Pancreas (tissue), 10 donors: Measurements from ENCODE around the gene ARFGEF3. TPM values are rescaled to one million over a fixed set of nuclear protein-coding genes. Genes with fewer than 3 reads are reported as not detected.
A peak's percentile ranks its signal among the peaks of the same experiment; 100 is the strongest.

Experiments used
- ATAC-seq, 4 donors: fragments of 200-7000 bp; cut with Tn5 transposase; one replicate each; pipeline versions ENCODE4 v1.8.0 to v1.9.1; 2020; ENCODE audit warnings: mild to moderate bottlenecking in 4 of 4, moderate library complexity in 4 of 4
- DNase-seq, 6 donors: peaks; one replicate each; pipeline ENCODE4 v3.0.0-alpha.2; 2020
- FAIRE-seq: peaks from 2 replicates; lab custom pipeline; 2012; peaks lifted over from hg19 to GRCh38; lab: Jason Lieb, UNC
- H3K27ac ChIP-seq, 4 donors: fragments of 200-600 bp; sonication (generic); 1 replicate in 3 of 4; 2 replicates in 1 of 4; pipeline versions ENCODE4 v1.5.0 to v1.8.0; 2020
- H3K27me3 ChIP-seq, 4 donors: fragments of 200-600 bp; one replicate each; pipeline ENCODE4 v1.8.0; 2021
- H3K36me3 ChIP-seq, 3 donors: fragments of 200-600 bp; sonication (generic) in 1 of 3; one replicate each; pipeline versions ENCODE4 v1.5.0 to v1.8.0; 2020 to 2021
- H3K4me1 ChIP-seq, 3 donors: fragments of 200-600 bp; one replicate each; pipeline ENCODE4 v1.8.0; 2021
- H3K4me3 ChIP-seq, 4 donors: fragments of 200-600 bp; sonication (generic) in 2 of 4; one replicate each; pipeline versions ENCODE4 v1.5.0 to v1.8.0; 2020 to 2021
- H3K9me3 ChIP-seq, 4 donors: fragments of 200-600 bp; one replicate each; pipeline ENCODE4 v1.8.0; 2021
- WGBS, 2 donors: extraction: QIAGEN DNeasy Blood & Tissue Kit; methylation state at CpG; one replicate each; pipeline ENCODE4 v1.1.7; 2013; 5-methylcytosine and 5-hydroxymethylcytosine counted together
- intact Hi-C, 3 donors: fragments of 100-400 bp; cut with DNase I; formaldehyde crosslinking; loops; one replicate each; pipeline versions ENCODE4 v1.11.1 to v1.14.2; 2022
- polyA plus RNA-seq, 2 donors: library from polyadenylated mRNA; stranded (reverse); fragments of 200-250 nt; gene quantifications; one replicate each; pipeline ENCODE4 v1.2.3, GENCODE V29; 2013
- total RNA-seq, 6 donors: library from RNA; stranded (reverse); fragmentation: NEBNext Ultra II Directional in 4 of 6; extraction: Animal tissue kit (Norgen Biotek cat#: 25700) in 4 of 6; gene quantifications; one replicate each; pipeline versions ENCODE4 v1.2.1 to v1.2.4, GENCODE V29; 2021 to 2023
- TF ChIP-seq, protein P1 (sequence below), 4 donors: fragments of 200-600 bp; sonication (generic) in 3 of 4; IDR thresholded peaks; one replicate each; pipeline versions ENCODE4 v1.5.0 to v1.8.0; 2021; ENCODE audit warnings: antibody characterized with exemption in 4 of 4
- donor health status: healthy with polysubstance abuse.
- donor health status: DM: no; HTN: no; CAD: no; lungs with moderate emphysema.
- donor health status: DM: no; HTN: no; CAD: no.
- donor health status: control.
- donor health status: control.
- donor health status: Bipolar disorder and iron deficiency.
- donor health status: DM: yes; HTN: yes; CAD: no.
- donor health status: DM: no; HTN: no; CAD: no.
- donor health status: DM: no; HTN: no; CAD: no.
- donor health status: DM: yes; HTN: yes; CAD: no.

The ARFGEF3 gene
- total and polyA plus RNA-seq, 8 donors: 4.8 to 19.0 (median 15.7) TPM

DNA sequence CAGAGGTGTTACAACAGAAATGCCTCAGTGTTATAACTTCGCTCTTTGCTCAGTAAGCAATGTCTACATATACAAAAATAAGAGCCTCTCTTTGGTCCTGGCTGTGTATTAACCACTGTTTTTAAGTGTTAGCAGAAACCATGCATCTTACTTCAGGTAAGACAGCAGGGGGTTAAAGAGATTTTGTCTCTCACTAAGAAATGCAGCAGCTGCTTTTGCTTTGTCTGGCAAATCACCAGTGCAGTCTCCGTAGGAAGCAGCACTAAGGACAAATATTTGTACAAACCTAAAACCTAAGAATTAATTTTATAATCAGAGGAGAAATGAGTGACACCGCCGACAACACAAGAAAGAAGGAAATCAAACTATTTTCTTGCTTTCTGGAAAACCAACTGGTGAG lies 216.7 kb downstream of the ARFGEF3 start:
- ATAC-seq (peak in 2 of 4 donors; percentile 30 to 64), DNase-seq (no peak), FAIRE-seq (no peak)
- H3K27ac ChIP-seq: no peak overlapping the region
- no peaks in the 10 kb centered on the region for H3K36me3 ChIP-seq
- intact Hi-C loops: no loop called here
- H3K4me3 ChIP-seq: no peak overlapping the region
- H3K9me3 ChIP-seq: no peaks in the 10 kb centered on the region
- no peaks in the 10 kb centered on the region for H3K27me3 ChIP-seq
- 24 to 36% methylated on average over 4 of the region's 4 CpGs for WGBS, 2 donors
- H3K4me1 ChIP-seq: peaks cover 0 to 6% (median 0%) of the 10 kb centered on the region in 3 donors
- TF ChIP-seq, protein P1, sequence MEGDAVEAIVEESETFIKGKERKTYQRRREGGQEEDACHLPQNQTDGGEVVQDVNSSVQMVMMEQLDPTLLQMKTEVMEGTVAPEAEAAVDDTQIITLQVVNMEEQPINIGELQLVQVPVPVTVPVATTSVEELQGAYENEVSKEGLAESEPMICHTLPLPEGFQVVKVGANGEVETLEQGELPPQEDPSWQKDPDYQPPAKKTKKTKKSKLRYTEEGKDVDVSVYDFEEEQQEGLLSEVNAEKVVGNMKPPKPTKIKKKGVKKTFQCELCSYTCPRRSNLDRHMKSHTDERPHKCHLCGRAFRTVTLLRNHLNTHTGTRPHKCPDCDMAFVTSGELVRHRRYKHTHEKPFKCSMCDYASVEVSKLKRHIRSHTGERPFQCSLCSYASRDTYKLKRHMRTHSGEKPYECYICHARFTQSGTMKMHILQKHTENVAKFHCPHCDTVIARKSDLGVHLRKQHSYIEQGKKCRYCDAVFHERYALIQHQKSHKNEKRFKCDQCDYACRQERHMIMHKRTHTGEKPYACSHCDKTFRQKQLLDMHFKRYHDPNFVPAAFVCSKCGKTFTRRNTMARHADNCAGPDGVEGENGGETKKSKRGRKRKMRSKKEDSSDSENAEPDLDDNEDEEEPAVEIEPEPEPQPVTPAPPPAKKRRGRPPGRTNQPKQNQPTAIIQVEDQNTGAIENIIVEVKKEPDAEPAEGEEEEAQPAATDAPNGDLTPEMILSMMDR (IDR thresholded peaks at IDR 0.05): no peak

DNA sequence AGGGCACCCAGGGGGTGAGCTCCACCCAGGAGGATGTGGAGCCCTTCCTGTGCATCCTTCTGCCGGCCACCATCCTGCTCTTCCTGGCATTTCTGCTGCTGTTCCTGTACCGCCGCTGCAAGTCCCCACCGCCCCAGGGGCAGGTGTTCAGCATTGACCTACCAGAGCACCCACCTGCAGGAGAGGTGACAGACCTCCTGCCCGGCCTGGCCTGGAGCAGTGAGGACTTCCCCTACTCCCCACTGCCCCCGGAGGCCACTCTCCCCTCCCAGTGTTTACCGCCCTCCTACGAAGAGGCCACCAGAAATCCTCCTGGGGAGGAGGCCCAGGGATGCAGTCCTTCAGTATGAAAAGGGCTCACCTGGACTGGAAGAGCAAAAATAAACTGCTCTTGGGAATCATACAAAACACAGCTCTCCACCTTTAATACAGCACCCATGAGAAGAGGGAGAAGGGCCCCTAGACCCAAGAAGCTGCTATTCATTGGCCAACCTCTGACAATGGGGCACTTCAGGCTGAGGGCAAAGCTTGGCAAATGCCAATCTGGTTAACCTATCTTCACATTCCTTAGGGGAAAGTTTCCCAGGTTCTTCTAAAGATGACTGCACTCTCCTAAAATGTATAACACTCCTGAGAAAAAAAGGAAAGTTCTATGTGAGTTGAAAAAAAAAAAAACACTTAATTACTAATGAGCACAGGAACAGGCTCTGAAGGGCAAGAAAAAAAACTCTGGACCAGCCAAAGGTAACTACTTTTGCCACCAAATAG lies 220.9 kb downstream of the ARFGEF3 start:
- TF ChIP-seq, protein P1 (IDR thresholded peaks at IDR 0.05): no peak
- no peaks in the 10 kb centered on the region for H3K36me3 ChIP-seq
- intact Hi-C loops: no loop called here
- no peaks in the 10 kb centered on the region for H3K27me3 ChIP-seq
- no peak overlapping the region for H3K4me3 ChIP-seq
- H3K9me3 ChIP-seq: no peaks in the 10 kb centered on the region
- FAIRE-seq (no peak), ATAC-seq (no peak), DNase-seq (no peak)
- H3K27ac ChIP-seq: no peak overlapping the region
- 90 to 95% methylated on average over 8 of the region's 8 CpGs for WGBS, 2 donors
- peaks cover 0 to 9% (median 5%) of the 10 kb centered on the region in 3 donors for H3K4me1 ChIP-seq

DNA sequence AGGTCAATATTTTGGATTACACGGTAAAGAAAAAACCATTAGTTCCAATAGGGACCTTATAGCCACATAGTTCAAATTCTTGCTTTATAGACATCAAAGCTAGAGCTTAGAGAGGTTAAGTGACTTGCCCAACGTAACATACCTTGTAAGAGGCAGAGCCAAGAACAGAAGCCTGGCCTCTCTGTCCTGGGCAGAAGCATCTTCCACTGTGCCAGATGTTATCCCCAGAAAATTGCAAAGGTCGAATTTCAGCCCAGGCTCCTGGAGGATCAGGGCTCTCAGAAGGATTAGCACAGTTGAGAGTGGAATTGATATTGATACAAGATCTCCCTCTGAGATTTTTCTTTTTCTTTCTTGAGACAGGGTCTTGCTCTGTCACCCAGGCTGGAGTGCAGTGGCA lies 222.0 kb downstream of the ARFGEF3 start:
- no peaks in the 10 kb centered on the region for H3K27me3 ChIP-seq
- DNase-seq (no peak), FAIRE-seq (no peak), ATAC-seq (no peak)
- TF ChIP-seq, protein P1 (IDR thresholded peaks at IDR 0.05): no peak
- peaks cover 0 to 10% (median 5%) of the 10 kb centered on the region in 3 donors for H3K4me1 ChIP-seq
- 67 to 69% methylated on average over 3 of the region's 3 CpGs for WGBS, 2 donors
- H3K9me3 ChIP-seq: no peaks in the 10 kb centered on the region
- H3K36me3 ChIP-seq: no peaks in the 10 kb centered on the region
- no peak overlapping the region for H3K27ac ChIP-seq
- H3K4me3 ChIP-seq: no peak overlapping the region
- intact Hi-C loops: no loop called here

DNA sequence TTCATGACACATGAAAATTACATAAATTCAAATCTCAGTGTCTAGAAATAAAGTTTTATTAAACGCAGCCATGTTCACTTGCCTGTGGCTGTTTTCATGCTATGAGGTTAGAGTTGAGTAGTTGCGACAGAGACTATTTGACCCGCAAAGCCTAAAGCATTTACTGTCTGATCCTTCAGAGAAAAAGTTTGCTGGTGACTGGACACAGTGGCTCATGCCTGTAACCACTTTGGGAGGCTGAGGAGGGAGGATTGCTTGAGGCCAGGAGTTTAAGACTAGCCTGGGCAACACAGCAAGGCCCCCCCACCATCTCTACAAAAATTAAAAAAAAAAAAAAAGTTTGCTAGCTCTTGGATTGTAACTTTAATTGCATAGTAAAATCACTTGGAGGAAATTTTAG lies 225.2 kb downstream of the ARFGEF3 start:
- DNase-seq (no peak), ATAC-seq (no peak), FAIRE-seq (no peak)
- intact Hi-C loops: no loop called here
- Histone ChIP-seq H3K4me1 (peaks cover 0 to 5% (median 5%) of the 10 kb centered on the region in 3 donors), H3K4me3 (no peak overlapping the region), H3K27ac (no peak overlapping the region), H3K36me3 (no peaks in the 10 kb centered on the region), H3K27me3 (no peaks in the 10 kb centered on the region), H3K9me3 (no peaks in the 10 kb centered on the region)
- 95 to 98% methylated on average over 3 of the region's 3 CpGs for WGBS, 2 donors
- TF ChIP-seq, protein P1 (IDR thresholded peaks at IDR 0.05): no peak
